GM12878 (cell line): Measurements from ENCODE around the gene COL5A1.

Experiments
- IKZF2 ChIP-seq, 2 experiments: fragments of 450-650 bp; IDR thresholded peaks; 2 replicates each; pipeline ENCODE4 v1.6.1; 2017; ENCODE audit warnings: mild to moderate bottlenecking in 2 of 2, moderate library complexity in 2 of 2
- NFYB ChIP-seq: IDR thresholded peaks from 2 replicates; pipeline ENCODE4 v1.6.1; 2011; ENCODE audit warnings: low read depth, mild to moderate bottlenecking, low read length, improper control_type of control experiment, moderate library complexity; ENCODE audit not compliant: insufficient read depth
- POLR2AphosphoS5 ChIP-seq: IDR thresholded peaks from 2 replicates; pipeline ENCODE4 v1.6.1; 2011; ENCODE audit warnings: mild to moderate bottlenecking, low read length, inconsistent platforms
- RAD21 ChIP-seq: IDR thresholded peaks from 2 replicates; pipeline ENCODE4 v1.6.1; 2011; ENCODE audit warnings: mild to moderate bottlenecking, low read depth, low read length, moderate library complexity; ENCODE audit not compliant: insufficient read depth
- TARDBP ChIP-seq: IDR thresholded peaks from 2 replicates; pipeline ENCODE4 v1.6.1; 2016; ENCODE audit warnings: borderline replicate concordance
- ZNF24 ChIP-seq: fragments of 450-650 bp; IDR thresholded peaks from 2 replicates; pipeline ENCODE4 v1.6.1; 2017; ENCODE audit warnings: antibody characterized with exemption, mild to moderate bottlenecking
- TF ChIP-seq, protein P1 (sequence below): IDR thresholded peaks from 2 replicates; pipeline ENCODE4 v1.6.1; 2012; ENCODE audit warnings: low read depth, low read length, improper control_type of control experiment
- TF ChIP-seq, protein P2 (sequence below): IDR thresholded peaks from 2 replicates; pipeline ENCODE4 v1.6.1; 2012; ENCODE audit warnings: low read depth, low read length, improper control_type of control experiment
- TF ChIP-seq, protein P3 (sequence below): fragments of 150-350 bp; IDR thresholded peaks from 2 replicates; pipeline ENCODE4 v1.6.1; 2014; ENCODE audit warnings: mild to moderate bottlenecking, low read depth, low read length
- TF ChIP-seq, protein P4 (sequence below): IDR thresholded peaks from 2 replicates; pipeline ENCODE4 v1.6.1; 2011; ENCODE audit warnings: mild to moderate bottlenecking, low read depth, low read length, moderate library complexity; ENCODE audit not compliant: insufficient replicate concordance

DNA sequence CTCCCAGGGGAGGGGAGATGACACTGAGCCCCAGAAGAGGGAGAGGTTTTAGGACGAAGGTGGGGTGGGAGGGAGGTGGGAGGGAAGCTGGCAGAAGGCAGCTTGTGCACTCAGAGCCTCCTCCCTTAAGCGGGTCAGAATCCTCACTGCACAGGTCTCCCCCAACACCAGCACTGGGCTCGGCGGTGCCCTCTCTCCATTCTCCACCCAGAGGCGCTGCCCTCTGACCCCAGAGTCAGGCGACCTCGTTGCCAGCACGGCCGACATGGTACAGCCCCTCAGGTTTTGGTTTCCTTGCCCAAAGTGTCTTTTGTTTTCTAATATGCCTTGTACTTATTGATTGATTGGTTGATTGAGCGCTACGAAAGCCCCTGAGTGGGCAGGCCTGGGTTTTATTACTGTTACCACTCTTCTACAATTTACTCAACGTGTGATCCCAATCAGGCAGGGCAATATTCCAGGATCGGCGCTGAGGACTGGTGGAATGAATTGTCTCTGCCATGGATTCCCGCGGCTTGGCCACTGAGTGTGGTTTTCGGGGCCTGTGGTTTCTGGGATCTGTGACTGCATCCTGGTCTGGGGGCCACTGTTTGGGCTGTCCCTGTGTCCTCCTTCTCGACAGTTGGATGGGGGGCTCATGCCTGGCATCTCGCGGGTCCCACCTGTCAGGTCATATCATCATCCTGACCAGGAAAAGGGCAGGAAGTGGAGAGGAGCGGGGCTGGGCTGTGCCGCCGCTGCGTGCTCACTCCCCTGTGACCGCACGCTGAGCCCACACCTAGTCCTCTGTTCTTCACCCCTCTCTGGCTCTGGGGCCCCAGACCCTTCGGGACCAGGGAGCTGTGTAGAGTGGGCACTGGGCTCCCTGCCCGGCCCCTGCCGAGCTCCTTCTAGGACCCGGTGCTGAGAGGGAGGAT lies 229.4 kb downstream of the COL5A1 start:
- TF ChIP-seq POLR2AphosphoS5, result no peak
- TF ChIP-seq, protein P1, sequence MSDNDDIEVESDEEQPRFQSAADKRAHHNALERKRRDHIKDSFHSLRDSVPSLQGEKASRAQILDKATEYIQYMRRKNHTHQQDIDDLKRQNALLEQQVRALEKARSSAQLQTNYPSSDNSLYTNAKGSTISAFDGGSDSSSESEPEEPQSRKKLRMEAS, result no peak
- no peak for TF ChIP-seq ZNF24
- no peak for TF ChIP-seq NFYB
- TF ChIP-seq, protein P2, sequence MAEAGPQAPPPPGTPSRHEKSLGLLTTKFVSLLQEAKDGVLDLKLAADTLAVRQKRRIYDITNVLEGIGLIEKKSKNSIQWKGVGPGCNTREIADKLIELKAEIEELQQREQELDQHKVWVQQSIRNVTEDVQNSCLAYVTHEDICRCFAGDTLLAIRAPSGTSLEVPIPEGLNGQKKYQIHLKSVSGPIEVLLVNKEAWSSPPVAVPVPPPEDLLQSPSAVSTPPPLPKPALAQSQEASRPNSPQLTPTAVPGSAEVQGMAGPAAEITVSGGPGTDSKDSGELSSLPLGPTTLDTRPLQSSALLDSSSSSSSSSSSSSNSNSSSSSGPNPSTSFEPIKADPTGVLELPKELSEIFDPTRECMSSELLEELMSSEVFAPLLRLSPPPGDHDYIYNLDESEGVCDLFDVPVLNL, result no peak
- TF ChIP-seq, protein P3, sequence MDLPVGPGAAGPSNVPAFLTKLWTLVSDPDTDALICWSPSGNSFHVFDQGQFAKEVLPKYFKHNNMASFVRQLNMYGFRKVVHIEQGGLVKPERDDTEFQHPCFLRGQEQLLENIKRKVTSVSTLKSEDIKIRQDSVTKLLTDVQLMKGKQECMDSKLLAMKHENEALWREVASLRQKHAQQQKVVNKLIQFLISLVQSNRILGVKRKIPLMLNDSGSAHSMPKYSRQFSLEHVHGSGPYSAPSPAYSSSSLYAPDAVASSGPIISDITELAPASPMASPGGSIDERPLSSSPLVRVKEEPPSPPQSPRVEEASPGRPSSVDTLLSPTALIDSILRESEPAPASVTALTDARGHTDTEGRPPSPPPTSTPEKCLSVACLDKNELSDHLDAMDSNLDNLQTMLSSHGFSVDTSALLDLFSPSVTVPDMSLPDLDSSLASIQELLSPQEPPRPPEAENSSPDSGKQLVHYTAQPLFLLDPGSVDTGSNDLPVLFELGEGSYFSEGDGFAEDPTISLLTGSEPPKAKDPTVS, result no peak
- TF ChIP-seq, protein P4, sequence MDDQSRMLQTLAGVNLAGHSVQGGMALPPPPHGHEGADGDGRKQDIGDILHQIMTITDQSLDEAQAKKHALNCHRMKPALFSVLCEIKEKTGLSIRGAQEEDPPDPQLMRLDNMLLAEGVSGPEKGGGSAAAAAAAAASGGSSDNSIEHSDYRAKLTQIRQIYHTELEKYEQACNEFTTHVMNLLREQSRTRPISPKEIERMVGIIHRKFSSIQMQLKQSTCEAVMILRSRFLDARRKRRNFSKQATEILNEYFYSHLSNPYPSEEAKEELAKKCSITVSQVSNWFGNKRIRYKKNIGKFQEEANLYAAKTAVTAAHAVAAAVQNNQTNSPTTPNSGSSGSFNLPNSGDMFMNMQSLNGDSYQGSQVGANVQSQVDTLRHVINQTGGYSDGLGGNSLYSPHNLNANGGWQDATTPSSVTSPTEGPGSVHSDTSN, result no peak
- TF ChIP-seq TARDBP, result no peak
- TF ChIP-seq IKZF2 (IDR thresholded peaks at IDR 0.05), result no peak
- TF ChIP-seq RAD21, result no peak
